Uterus (tissue), 4 donors: ENCODE data around the gene RTCB. TPM values are rescaled to one million over a fixed set of nuclear protein-coding genes. Genes with fewer than 3 reads are reported as not detected.

Source experiments
- DNase-seq, 2 donors: peaks; one replicate each; pipeline ENCODE4 v3.0.0-alpha.2; 2019 to 2020
- H3K27ac ChIP-seq, 2 donors: fragments of 200-600 bp; sonication (generic); 1 replicate in 1 of 2; 2 replicates in 1 of 2; pipeline ENCODE4 v1.5.1; 2016 to 2018
- H3K27me3 ChIP-seq, 2 donors: fragments of 200-600 bp; sonication (generic); one replicate each; pipeline ENCODE4 v1.5.1; 2018 to 2019; ENCODE audit warnings: control low read depth in 1 of 2
- H3K36me3 ChIP-seq, 2 donors: fragments of 200-600 bp; sonication (generic); one replicate each; pipeline ENCODE4 v1.5.1; 2019; ENCODE audit warnings: control low read depth in 1 of 2
- H3K4me1 ChIP-seq, 2 donors: fragments of 200-600 bp; sonication (generic); one replicate each; pipeline ENCODE4 v1.5.1; 2018 to 2019; ENCODE audit warnings: control low read depth in 1 of 2
- H3K4me3 ChIP-seq, 2 donors: fragments of 200-600 bp; sonication (generic); 1 replicate in 1 of 2; 2 replicates in 1 of 2; pipeline ENCODE4 v1.5.1; 2018 to 2019; ENCODE audit warnings: mild to moderate bottlenecking in 1 of 2
- H3K9me3 ChIP-seq, 2 donors: fragments of 200-600 bp; sonication (generic); one replicate each; pipeline ENCODE4 v1.5.1; 2019; ENCODE audit warnings: control low read depth in 1 of 2
- POLR2A ChIP-seq, 2 donors: fragments of 450-650 bp; IDR thresholded peaks; one replicate each; pipeline ENCODE4 v1.6.1; 2016; ENCODE audit warnings: antibody characterized with exemption in 2 of 2, mild to moderate bottlenecking in 1 of 2, moderate library complexity in 1 of 2
- intact Hi-C: fragments of 100-400 bp; cut with DNase I; formaldehyde crosslinking; loops from one replicate; pipeline ENCODE4 v1.15.1; 2023; ENCODE audit warnings: low total_unique reads
- total RNA-seq, 4 donors: library from RNA; depleted of rRNA in 3 of 4; stranded (reverse); fragments of >200 nt in 3 of 4; gene quantifications; one replicate each; pipeline versions ENCODE4 v1.1.0 to v1.2.4, GENCODE V29; 2014 to 2023
- TF ChIP-seq, protein P1 (sequence below), 4 experiments: fragments of 200-600 bp in 2 of 4; fragments of 450-650 bp in 2 of 4; sonication (generic) in 2 of 4; IDR thresholded peaks; one replicate each; pipeline ENCODE4 v1.5.1; 2016 to 2019; ENCODE audit warnings: antibody characterized with exemption in 4 of 4, mild to moderate bottlenecking in 2 of 4, moderate library complexity in 1 of 4
- donor health status: DM: yes; HTN: yes; CAD: no.

Gene RTCB
- total RNA-seq: 100 to 1,000 TPM in 2 of 4 donors, 10 to 100 TPM in 2; 57.2 to 118 (median 91.1) TPM

DNA sequence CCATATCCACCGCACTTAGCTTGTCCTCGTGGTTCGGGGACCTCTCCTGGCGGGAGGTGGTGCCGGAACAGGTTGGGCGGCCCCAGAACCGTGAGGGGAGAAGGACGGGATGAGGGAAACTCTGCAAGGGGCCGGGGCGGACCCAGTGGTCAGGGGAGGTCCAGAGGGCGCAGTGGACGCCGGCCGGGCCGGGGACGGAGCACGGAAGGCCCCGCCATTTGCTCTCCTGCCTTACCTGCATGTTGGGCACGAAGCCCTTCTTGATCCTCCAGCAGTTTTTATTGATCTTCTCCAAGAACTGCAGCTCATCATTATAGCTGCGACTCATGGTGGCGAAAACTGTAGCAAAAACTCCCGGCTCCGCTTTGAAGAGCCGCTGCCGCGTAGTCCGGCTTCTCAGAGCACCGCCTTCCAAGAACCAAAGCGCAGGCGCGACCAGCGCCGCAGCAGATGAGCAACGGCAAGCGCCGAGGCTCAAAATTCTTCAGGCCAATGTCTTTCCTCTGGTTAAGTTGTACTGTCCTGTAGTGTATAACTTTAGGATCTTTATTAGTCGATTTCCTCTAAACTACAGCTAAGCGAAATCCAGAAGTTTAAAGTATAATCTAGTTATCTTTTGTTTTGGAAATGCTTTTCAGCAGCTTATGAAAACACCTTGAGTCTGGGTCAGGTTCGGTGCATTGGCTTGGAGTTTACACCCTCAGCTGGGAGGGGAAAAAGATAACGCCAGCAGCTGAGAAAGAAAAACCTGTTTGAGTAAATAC lies at the start of gene RTCB:
TSS of gene RTCB (minus strand) at position 419 of the 764 bp plus-strand sequence. CDS start at position 328, 91 bp downstream.
- no peaks in the 10 kb centered on the region for H3K4me1 ChIP-seq
- intact Hi-C loops: no loop called here
- peak within 1 kb of the TSS; percentile 45 to 61 for H3K27ac ChIP-seq
- H3K9me3 ChIP-seq: no peaks in the 10 kb centered on the region
- peak; percentile 89 to 92 for DNase-seq
- H3K36me3 ChIP-seq: no peaks in the 10 kb centered on the region
- H3K4me3 ChIP-seq: peak within 1 kb of the TSS; percentile 59 to 94
- TF ChIP-seq, protein P1, sequence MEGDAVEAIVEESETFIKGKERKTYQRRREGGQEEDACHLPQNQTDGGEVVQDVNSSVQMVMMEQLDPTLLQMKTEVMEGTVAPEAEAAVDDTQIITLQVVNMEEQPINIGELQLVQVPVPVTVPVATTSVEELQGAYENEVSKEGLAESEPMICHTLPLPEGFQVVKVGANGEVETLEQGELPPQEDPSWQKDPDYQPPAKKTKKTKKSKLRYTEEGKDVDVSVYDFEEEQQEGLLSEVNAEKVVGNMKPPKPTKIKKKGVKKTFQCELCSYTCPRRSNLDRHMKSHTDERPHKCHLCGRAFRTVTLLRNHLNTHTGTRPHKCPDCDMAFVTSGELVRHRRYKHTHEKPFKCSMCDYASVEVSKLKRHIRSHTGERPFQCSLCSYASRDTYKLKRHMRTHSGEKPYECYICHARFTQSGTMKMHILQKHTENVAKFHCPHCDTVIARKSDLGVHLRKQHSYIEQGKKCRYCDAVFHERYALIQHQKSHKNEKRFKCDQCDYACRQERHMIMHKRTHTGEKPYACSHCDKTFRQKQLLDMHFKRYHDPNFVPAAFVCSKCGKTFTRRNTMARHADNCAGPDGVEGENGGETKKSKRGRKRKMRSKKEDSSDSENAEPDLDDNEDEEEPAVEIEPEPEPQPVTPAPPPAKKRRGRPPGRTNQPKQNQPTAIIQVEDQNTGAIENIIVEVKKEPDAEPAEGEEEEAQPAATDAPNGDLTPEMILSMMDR (IDR thresholded peaks at IDR 0.05): peak in 3 of 4 experiments; percentile 8 to 17 (median 15)
- peak; percentile 13 to 54 for TF ChIP-seq POLR2A (IDR thresholded peaks at IDR 0.05)
- H3K27me3 ChIP-seq: no peaks in the 10 kb centered on the region

DNA sequence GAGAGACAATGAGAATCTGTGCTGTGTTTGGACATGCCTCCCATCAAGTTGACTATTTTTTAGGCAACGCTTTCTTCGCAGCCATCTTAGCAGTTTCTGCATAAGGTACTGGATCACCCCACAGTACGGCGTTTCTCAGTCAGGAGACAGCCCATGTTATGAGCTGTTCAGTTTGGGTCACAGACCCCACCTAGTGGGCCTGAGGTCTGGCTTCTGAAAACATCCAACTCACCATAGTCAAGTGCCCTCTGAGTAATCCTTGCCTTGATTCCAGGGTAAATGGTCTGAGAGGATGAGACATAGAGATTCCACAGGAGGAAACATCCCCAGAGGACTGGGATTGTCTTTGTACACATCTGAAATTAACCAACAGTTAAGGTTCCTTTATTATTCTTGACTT lies 45.0 kb upstream of the RTCB start:
- Histone ChIP-seq H3K4me1 (no peaks in the 10 kb centered on the region), H3K4me3 (no peak overlapping the region), H3K36me3 (no peaks in the 10 kb centered on the region), H3K27me3 (no peaks in the 10 kb centered on the region), H3K9me3 (no peaks in the 10 kb centered on the region), H3K27ac (no peak overlapping the region)
- intact Hi-C loops: no loop called here
- TF ChIP-seq POLR2A (IDR thresholded peaks at IDR 0.05): no peak
- DNase-seq: no peak

DNA sequence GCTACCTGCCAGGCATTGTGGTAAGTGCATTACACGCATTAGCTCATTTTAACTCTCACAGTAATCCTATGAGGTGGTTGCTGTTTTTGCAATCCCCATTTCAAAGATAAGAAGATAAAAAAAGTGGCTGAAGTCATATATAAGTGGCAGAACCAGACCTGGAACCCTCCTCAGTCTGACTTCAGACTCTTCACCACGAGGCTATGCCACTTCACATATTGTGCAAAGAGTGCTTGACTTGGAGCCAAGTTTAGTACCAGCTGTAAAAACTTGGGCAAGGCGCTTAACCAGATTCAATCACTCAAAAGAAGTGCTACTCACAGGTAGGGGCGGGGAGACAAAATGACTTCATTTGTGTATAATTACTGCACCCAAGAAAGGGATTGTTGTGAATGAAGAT lies 36.9 kb upstream of the RTCB start:
- intact Hi-C loops: no loop called here
- Histone ChIP-seq H3K27me3 (no peaks in the 10 kb centered on the region), H3K4me1 (no peaks in the 10 kb centered on the region), H3K9me3 (no peaks in the 10 kb centered on the region), H3K4me3 (no peak overlapping the region), H3K36me3 (no peaks in the 10 kb centered on the region), H3K27ac (no peak overlapping the region)
- TF ChIP-seq, protein P1 (IDR thresholded peaks at IDR 0.05): no peak
- no peak for TF ChIP-seq POLR2A (IDR thresholded peaks at IDR 0.05)
- DNase-seq: no peak

DNA sequence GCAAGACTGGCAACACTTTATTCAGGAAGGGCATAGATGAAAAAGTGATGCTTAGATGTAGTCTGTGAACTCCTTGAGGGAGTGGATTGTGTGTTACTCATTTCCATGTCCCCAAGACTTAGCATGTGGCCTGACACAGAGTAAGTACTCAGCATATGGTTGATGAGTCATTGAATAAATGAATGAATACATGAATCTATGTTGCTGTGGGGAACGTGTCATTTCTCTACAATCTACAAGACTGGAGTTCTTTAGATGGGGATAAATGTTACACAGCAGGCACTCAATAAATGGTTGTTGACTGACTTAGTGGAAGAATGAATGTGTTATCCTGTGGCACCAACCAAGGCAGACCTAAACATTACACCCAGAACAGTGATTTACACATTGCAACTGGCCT lies 34.3 kb upstream of the RTCB start:
- intact Hi-C loops: no loop called here
- DNase-seq: no peak
- H3K4me3 ChIP-seq: no peak overlapping the region
- no peaks in the 10 kb centered on the region for H3K4me1 ChIP-seq
- H3K9me3 ChIP-seq: no peaks in the 10 kb centered on the region
- no peak overlapping the region for H3K27ac ChIP-seq
- H3K27me3 ChIP-seq: no peaks in the 10 kb centered on the region
- H3K36me3 ChIP-seq: no peaks in the 10 kb centered on the region
- TF ChIP-seq, protein P1 (IDR thresholded peaks at IDR 0.05): no peak
- no peak for TF ChIP-seq POLR2A (IDR thresholded peaks at IDR 0.05)

DNA sequence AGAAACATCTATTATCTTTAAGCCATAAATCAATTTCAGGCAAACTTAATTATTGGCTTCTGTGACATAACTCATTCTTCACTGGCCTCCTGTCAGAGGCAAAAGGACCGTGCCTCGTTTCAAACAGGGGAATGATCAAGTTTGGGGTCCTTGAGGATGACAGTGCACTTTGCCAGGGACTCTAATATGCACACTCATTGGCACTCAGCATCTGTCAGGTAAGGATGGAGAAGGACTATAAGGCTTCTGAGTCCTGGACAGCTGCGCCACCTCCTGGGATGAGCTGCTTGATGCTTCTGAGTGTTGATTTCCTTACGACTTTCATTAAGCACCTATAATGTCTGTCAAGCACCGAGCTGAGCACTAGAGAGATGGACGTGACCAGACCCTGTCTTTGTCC lies 32.0 kb upstream of the RTCB start:
- no peaks in the 10 kb centered on the region for H3K36me3 ChIP-seq
- H3K27ac ChIP-seq: no peak overlapping the region
- intact Hi-C loops: no loop called here
- H3K27me3 ChIP-seq: no peaks in the 10 kb centered on the region
- TF ChIP-seq POLR2A (IDR thresholded peaks at IDR 0.05): no peak
- TF ChIP-seq, protein P1 (IDR thresholded peaks at IDR 0.05): no peak
- H3K4me3 ChIP-seq: no peak overlapping the region
- no peak for DNase-seq
- H3K9me3 ChIP-seq: no peaks in the 10 kb centered on the region
- no peaks in the 10 kb centered on the region for H3K4me1 ChIP-seq
